Natural killer cell (primary cell): ENCODE data around the gene MLXIP. TPM values are rescaled to one million over a fixed set of nuclear protein-coding genes. Genes with fewer than 3 reads are reported as not detected.
"Not testable (repeated sequence)": the region's sequence is repeated elsewhere in the genome, so short reads cannot be mapped to it uniquely, and the experiment has no call there.

Source experiments
- ATAC-seq, 3 donors: fragments of 150-1000 bp in 2 of 3; fragments of 200-7000 bp in 1 of 3; cut with Tn5 transposase; 1 replicate in 1 of 3; 2 replicates in 2 of 3; pipeline ENCODE4 v1.10.0; 2021; ENCODE audit warnings: mild to moderate bottlenecking in 2 of 3, moderate library complexity in 2 of 3
- DNase-seq, 2 donors: peaks; one replicate each; pipeline versions ENCODE4 v3.0.0 to v3.0.0-alpha.2; 2013 to 2021; ENCODE audit warnings: mixed read lengths in 1 of 2
- H3K27ac ChIP-seq: one replicate; pipeline ENCODE4 v1.5.1; 2013; ENCODE audit warnings: mild to moderate bottlenecking, low read length
- H3K27me3 ChIP-seq: one replicate; pipeline ENCODE4 v1.6.1; 2013; ENCODE audit warnings: low read length; ENCODE audit not compliant: control insufficient read depth, insufficient read depth
- H3K36me3 ChIP-seq: one replicate; pipeline ENCODE4 v1.6.1; 2013; ENCODE audit warnings: low read length; ENCODE audit not compliant: control insufficient read depth, insufficient read depth
- H3K4me1 ChIP-seq: one replicate; pipeline ENCODE4 v1.6.1; 2013; ENCODE audit warnings: low read length; ENCODE audit not compliant: control insufficient read depth, insufficient read depth
- H3K4me3 ChIP-seq: one replicate; pipeline ENCODE4 v1.5.1; 2013; ENCODE audit warnings: low read length
- H3K9me3 ChIP-seq: one replicate; pipeline ENCODE4 v1.6.1; 2013; ENCODE audit warnings: low read length; ENCODE audit not compliant: control insufficient read depth, insufficient read depth
- H3K27ac Mint-ChIP-seq, 2 donors: one replicate each; pipeline ENCODE4 v1.8.0; 2022; ENCODE audit warnings: mild to moderate bottlenecking in 2 of 2, mixed read lengths in 2 of 2, moderate library complexity in 1 of 2
- H3K27me3 Mint-ChIP-seq, 2 donors: one replicate each; pipeline ENCODE4 v1.8.0; 2022; ENCODE audit warnings: low read depth in 2 of 2, mixed read lengths in 2 of 2
- H3K36me3 Mint-ChIP-seq: one replicate; pipeline ENCODE4 v1.8.0; 2022; ENCODE audit warnings: mixed read lengths
- H3K4me1 Mint-ChIP-seq, 2 donors: one replicate each; pipeline ENCODE4 v1.8.0; 2022; ENCODE audit warnings: mixed read lengths in 2 of 2
- H3K4me3 Mint-ChIP-seq: one replicate; pipeline ENCODE4 v1.8.0; 2022; ENCODE audit warnings: mild to moderate bottlenecking, moderate library complexity, mixed read lengths
- H3K9me3 Mint-ChIP-seq, 2 donors: one replicate each; pipeline ENCODE4 v1.8.0; 2022; ENCODE audit warnings: mixed read lengths in 2 of 2
- WGBS: methylation state at CpG from one replicate; pipeline ENCODE4 v1.1.7; 2013; ENCODE audit warnings: missing lambda C conversion rate; ENCODE audit not compliant: insufficient coverage; 5-methylcytosine and 5-hydroxymethylcytosine counted together
- intact Hi-C: fragments of 100-400 bp; cut with micrococcal nuclease; formaldehyde crosslinking; loops from one replicate; pipeline ENCODE4 v1.14.2; 2022
- total RNA-seq, 4 donors: library from RNA; stranded (reverse); fragments of 120-200 nt in 1 of 4; gene quantifications; one replicate each; pipeline versions ENCODE4 v1.2.3 to v1.2.4, GENCODE V29; 2013 to 2022
- TF ChIP-seq, protein P1 (sequence below): fragments of 200-600 bp; IDR thresholded peaks from one replicate; pipeline ENCODE4 v1.8.0; 2022; ENCODE audit warnings: antibody characterized with exemption

Gene MLXIP
- total RNA-seq, 3 donors from 2014 or later (not counting 1 experiment from before 2014, with no cell fraction given) = 83.8 to 92.4 (median 86.1) TPM

DNA sequence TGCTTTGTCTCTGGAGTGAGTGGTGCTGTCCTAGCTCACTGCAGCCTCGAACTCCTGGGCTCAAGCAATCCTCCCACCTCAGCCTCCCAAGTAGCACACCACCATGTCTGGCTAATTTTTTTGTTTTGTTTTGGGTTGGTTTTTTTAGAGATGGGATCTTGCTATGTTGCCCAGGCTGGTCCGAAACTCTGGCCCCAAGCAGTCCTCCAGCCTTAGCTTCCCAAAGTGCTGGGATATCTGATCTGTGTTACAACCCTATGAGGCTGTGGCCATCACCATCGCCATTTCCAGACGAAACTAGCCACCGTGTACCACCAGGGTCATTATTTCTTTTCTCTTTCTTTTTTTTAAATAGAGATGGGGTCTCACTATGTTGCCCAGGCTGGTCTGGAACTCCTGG is 92.8 kb downstream of the MLXIP start:
- intact Hi-C loops = no loop called here
- no peaks in the 10 kb centered on the region for H3K9me3 Mint-ChIP-seq
- no peak overlapping the region for H3K27ac ChIP-seq
- no peaks in the 10 kb centered on the region for H3K36me3 Mint-ChIP-seq
- H3K27ac Mint-ChIP-seq = no peak overlapping the region
- no peak for ATAC-seq
- H3K4me3 Mint-ChIP-seq = no peak overlapping the region
- H3K27me3 Mint-ChIP-seq = no peaks in the 10 kb centered on the region
- no peak overlapping the region for H3K4me3 ChIP-seq
- H3K4me1 ChIP-seq = peaks cover 8% of the 10 kb centered on the region
- no peaks in the 10 kb centered on the region for H3K4me1 Mint-ChIP-seq
- DNase-seq = no peak
- TF ChIP-seq, protein P1, sequence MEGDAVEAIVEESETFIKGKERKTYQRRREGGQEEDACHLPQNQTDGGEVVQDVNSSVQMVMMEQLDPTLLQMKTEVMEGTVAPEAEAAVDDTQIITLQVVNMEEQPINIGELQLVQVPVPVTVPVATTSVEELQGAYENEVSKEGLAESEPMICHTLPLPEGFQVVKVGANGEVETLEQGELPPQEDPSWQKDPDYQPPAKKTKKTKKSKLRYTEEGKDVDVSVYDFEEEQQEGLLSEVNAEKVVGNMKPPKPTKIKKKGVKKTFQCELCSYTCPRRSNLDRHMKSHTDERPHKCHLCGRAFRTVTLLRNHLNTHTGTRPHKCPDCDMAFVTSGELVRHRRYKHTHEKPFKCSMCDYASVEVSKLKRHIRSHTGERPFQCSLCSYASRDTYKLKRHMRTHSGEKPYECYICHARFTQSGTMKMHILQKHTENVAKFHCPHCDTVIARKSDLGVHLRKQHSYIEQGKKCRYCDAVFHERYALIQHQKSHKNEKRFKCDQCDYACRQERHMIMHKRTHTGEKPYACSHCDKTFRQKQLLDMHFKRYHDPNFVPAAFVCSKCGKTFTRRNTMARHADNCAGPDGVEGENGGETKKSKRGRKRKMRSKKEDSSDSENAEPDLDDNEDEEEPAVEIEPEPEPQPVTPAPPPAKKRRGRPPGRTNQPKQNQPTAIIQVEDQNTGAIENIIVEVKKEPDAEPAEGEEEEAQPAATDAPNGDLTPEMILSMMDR = no peak
- no peaks in the 10 kb centered on the region for H3K27me3 ChIP-seq
- no peaks in the 10 kb centered on the region for H3K9me3 ChIP-seq
- H3K36me3 ChIP-seq = no peaks in the 10 kb centered on the region
- 88% methylated on average over 4 of the region's 5 CpGs for WGBS

DNA sequence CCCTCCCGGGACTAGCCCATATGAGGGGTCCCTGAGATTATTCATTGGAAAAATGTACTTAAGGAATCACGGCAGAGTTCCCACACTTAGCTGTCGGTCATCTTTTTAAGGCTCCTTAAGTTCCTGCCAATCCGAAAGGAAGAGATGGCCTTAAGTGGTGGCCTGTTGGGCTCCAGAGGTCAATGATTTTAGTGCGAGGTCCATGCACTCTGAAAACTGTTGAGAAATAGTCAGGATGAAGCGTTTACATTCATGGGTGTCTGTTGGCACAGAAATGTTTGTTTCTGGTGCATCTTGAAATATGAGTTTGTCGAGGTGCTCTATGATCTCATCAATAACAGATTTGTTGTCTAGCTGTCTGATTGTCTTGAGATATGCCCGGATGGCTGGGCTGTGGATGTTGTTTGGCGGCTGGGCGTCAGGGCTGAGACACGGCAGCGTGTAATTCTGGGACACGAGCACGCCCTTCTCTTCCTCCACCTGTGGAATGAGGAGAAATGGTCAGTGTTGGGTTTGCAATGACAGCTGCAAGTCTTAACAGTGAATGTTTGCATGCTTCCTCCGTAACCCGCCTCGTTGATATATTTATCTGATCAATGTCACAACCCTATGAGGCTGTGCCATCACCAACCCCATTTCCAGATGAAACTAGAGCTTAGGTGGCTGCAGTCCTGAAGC is 93.8 kb downstream of the MLXIP start:
- TF ChIP-seq, protein P1 = no peak
- no peak overlapping the region for H3K27ac ChIP-seq
- no peaks in the 10 kb centered on the region for H3K27me3 ChIP-seq
- no peak for ATAC-seq
- no peaks in the 10 kb centered on the region for H3K9me3 Mint-ChIP-seq
- no peak for DNase-seq
- H3K4me1 ChIP-seq = no peaks in the 10 kb centered on the region
- intact Hi-C loops = no loop called here
- no peak overlapping the region for H3K4me3 Mint-ChIP-seq
- no peaks in the 10 kb centered on the region for H3K4me1 Mint-ChIP-seq
- 96% methylated on average over 17 of the region's 17 CpGs for WGBS
- no peaks in the 10 kb centered on the region for H3K36me3 ChIP-seq
- no peaks in the 10 kb centered on the region for H3K27me3 Mint-ChIP-seq
- no peak overlapping the region for H3K27ac Mint-ChIP-seq
- H3K36me3 Mint-ChIP-seq = no peaks in the 10 kb centered on the region
- H3K9me3 ChIP-seq = no peaks in the 10 kb centered on the region
- no peak overlapping the region for H3K4me3 ChIP-seq

DNA sequence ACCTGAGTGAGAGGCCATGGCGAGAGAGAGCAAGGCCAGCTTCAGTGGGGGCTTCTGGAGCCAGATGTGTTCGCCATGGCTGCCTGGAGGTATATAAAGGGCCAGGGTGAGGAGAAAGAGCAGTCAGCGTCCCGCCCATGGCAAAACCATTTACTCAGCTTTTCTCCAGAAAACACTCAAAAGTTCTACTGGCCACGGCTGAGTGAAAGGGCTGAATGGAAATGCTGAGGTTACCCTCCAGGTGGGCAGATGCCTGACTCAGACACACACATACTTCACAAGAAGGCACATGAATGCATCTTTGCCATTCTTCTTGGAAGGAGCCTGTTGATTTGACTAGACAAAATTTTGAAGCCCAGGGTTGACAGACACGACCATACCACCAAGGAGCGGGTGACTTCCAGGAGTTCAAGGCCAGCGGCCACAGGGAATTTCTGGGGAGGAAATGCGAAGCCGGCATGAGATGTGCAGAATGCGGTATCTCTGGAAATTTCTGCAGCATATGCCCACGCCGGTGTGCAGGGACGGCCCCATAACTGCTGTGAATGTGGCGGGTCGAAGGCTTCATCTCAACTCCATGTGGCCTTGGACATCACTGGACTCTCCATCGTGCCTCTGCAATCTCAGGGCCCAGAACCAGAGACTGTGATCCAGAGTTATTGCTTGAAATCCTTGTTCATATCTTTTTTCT is 95.7 kb downstream of the MLXIP start, which contains the start of gene IL31:
IL31 (minus strand) TSS at position 67 of the 691 bp plus-strand sequence; CDS start at position 18, 49 bp downstream.
- no peaks in the 10 kb centered on the region for H3K4me1 Mint-ChIP-seq
- DNase-seq (no peak), ATAC-seq (no peak)
- Histone ChIP-seq H3K4me3 (no peak within 1 kb of the TSS), H3K4me1 (no peaks in the 10 kb centered on the region), H3K27me3 (no peaks in the 10 kb centered on the region), H3K36me3 (no peaks in the 10 kb centered on the region), H3K9me3 (no peaks in the 10 kb centered on the region), H3K27ac (no peak within 1 kb of the TSS)
- 92% methylated on average over 16 of the region's 17 CpGs for WGBS
- H3K36me3 Mint-ChIP-seq = no peaks in the 10 kb centered on the region
- H3K27me3 Mint-ChIP-seq = no peaks in the 10 kb centered on the region
- no peaks in the 10 kb centered on the region for H3K9me3 Mint-ChIP-seq
- no peak within 1 kb of the TSS for H3K4me3 Mint-ChIP-seq
- no peak within 1 kb of the TSS for H3K27ac Mint-ChIP-seq
- TF ChIP-seq, protein P1 = no peak
- intact Hi-C loops = no loop called here

DNA sequence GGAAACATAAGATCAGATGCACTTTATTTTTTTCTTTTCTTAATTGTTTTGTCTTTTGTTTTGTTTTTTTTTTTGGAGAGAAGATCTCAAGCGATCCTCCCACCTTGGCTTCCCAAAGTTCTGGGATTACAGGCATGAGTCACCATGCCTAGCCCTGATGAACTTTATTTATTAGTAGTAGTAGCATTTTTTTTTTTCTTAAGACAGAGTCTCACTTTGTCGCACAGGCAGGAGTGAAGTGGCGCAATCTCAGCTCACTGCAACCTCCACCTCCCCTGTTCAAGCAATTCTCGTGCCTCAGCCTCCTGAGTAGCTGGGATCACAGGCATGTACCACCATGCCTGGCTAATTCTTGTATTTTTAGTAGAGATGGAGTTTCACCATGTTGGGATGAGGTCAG is 97.9 kb downstream of the MLXIP start:
- H3K4me3 ChIP-seq, H3K27ac Mint-ChIP-seq: not testable (repeated sequence)

More for the DNA sequence above, 97.9 kb downstream of the MLXIP start:
- H3K4me1 ChIP-seq, H3K36me3 Mint-ChIP-seq, H3K27me3 ChIP-seq, H3K4me3 Mint-ChIP-seq, H3K27me3 Mint-ChIP-seq, H3K9me3 ChIP-seq, DNase-seq, H3K36me3 ChIP-seq, intact Hi-C loops, H3K4me1 Mint-ChIP-seq, H3K27ac ChIP-seq, ATAC-seq, H3K9me3 Mint-ChIP-seq: not testable (repeated sequence)
- 100% methylated on average over 2 of the region's 4 CpGs for WGBS
